Nephron progenitor cell (in vitro differentiated cells): ENCODE results near the gene ADGRV1.

Experiments used
- DNase-seq: peaks from one replicate; pipeline ENCODE4 v3.0.0; 2021
- H3K27ac Mint-ChIP-seq: 2 replicates; pipeline ENCODE4 v1.8.0; 2021; ENCODE audit warnings: mild to moderate bottlenecking, moderate library complexity, mixed read lengths
- H3K27me3 Mint-ChIP-seq: 2 replicates; pipeline ENCODE4 v1.8.0; 2021; ENCODE audit warnings: mild to moderate bottlenecking, low read depth, mixed read lengths; ENCODE audit not compliant: poor library complexity
- H3K36me3 Mint-ChIP-seq: 2 replicates; pipeline ENCODE4 v1.8.0; 2021; ENCODE audit warnings: low read depth, mixed read lengths
- H3K4me1 Mint-ChIP-seq: 2 replicates; pipeline ENCODE4 v1.8.0; 2021; ENCODE audit warnings: mixed read lengths
- H3K4me3 Mint-ChIP-seq: 2 replicates; pipeline ENCODE4 v1.8.0; 2021; ENCODE audit warnings: mild to moderate bottlenecking, moderate library complexity, mixed read lengths
- H3K9me3 Mint-ChIP-seq: 2 replicates; pipeline ENCODE4 v1.8.0; 2021; ENCODE audit warnings: mild to moderate bottlenecking, moderate library complexity, mixed read lengths
- CTCF ChIP-seq: fragments of 200-600 bp; sonication (generic); IDR thresholded peaks from 2 replicates; pipeline ENCODE4 v1.5.0; 2021; ENCODE audit warnings: antibody characterized with exemption

ADGRV1 gene

GRCh38 chr5:90865180-90865579 lies 306.6 kb downstream of the ADGRV1 start:
- no peak for DNase-seq
- no peaks in the 10 kb centered on the region for H3K4me1 Mint-ChIP-seq
- no peak for TF ChIP-seq CTCF
- no peaks in the 10 kb centered on the region for H3K27me3 Mint-ChIP-seq
- no peak overlapping the region for H3K27ac Mint-ChIP-seq
- H3K4me3 Mint-ChIP-seq = no peak overlapping the region
- H3K36me3 Mint-ChIP-seq = peaks cover 7% of the 10 kb centered on the region
- no peaks in the 10 kb centered on the region for H3K9me3 Mint-ChIP-seq

- Mint-ChIP-seq H3K27ac (peak overlapping the region; percentile 16), H3K27me3 (no peaks in the 10 kb centered on the region), H3K9me3 (no peaks in the 10 kb centered on the region), H3K36me3 (peaks cover 7% of the 10 kb centered on the region), H3K4me1 (no peaks in the 10 kb centered on the region), H3K4me3 (no peak overlapping the region)
- TF ChIP-seq CTCF = peak; percentile 14
- no peak for DNase-seq
Measured at GRCh38 chr5:90866333-90866732, 307.7 kb downstream of the ADGRV1 start.

GRCh38 chr5:90866915-90867731 lies 308.5 kb downstream of the ADGRV1 start:
- DNase-seq = no peak
- Mint-ChIP-seq H3K4me3 (no peak overlapping the region), H3K36me3 (peaks cover 7% of the 10 kb centered on the region), H3K27ac (peak overlapping the region; percentile 60), H3K4me1 (no peaks in the 10 kb centered on the region), H3K9me3 (no peaks in the 10 kb centered on the region), H3K27me3 (no peaks in the 10 kb centered on the region)
- no peak for TF ChIP-seq CTCF

- Mint-ChIP-seq H3K27me3 (no peaks in the 10 kb centered on the region), H3K4me1 (peaks cover 7% of the 10 kb centered on the region), H3K27ac (peak overlapping the region; percentile 15), H3K4me3 (no peak overlapping the region), H3K36me3 (peaks cover 8% of the 10 kb centered on the region), H3K9me3 (no peaks in the 10 kb centered on the region)
- no peak for TF ChIP-seq CTCF
- DNase-seq = no peak
Measured at GRCh38 chr5:90868799-90869198, 310.2 kb downstream of the ADGRV1 start.

GRCh38 chr5:90871391-90871991 lies 312.9 kb downstream of the ADGRV1 start:
- H3K4me3 Mint-ChIP-seq = no peak overlapping the region
- TF ChIP-seq CTCF = no peak
- peaks cover 14% of the 10 kb centered on the region for H3K36me3 Mint-ChIP-seq
- no peak for DNase-seq
- no peak overlapping the region for H3K27ac Mint-ChIP-seq
- H3K9me3 Mint-ChIP-seq = no peaks in the 10 kb centered on the region
- no peaks in the 10 kb centered on the region for H3K27me3 Mint-ChIP-seq
- H3K4me1 Mint-ChIP-seq = peaks cover 8% of the 10 kb centered on the region
